ENCODE measurements around the gene TBC1D9B. TPM values are rescaled to one million over a fixed set of nuclear protein-coding genes. Genes with fewer than 3 reads are reported as not detected.
A peak's percentile ranks its signal among the peaks of the same experiment; 100 is the strongest.

Gene TBC1D9B
- total and polyA plus RNA-seq, 3 donors from 2014 or later: 76.1 to 134 (median 122) TPM

- 94 to 96% methylated on average over 7 to 20 of the region's 20 CpGs for WGBS, 2 donors
- Histone ChIP-seq H3K4me1 (peaks cover 17% of the 10 kb centered on the region), H3K36me3 (ENCODE audit: low read depth, missing control alignments) (no peaks in the 10 kb centered on the region)
Observed at GRCh38 chr5:179832039-179832745, 75.5 kb downstream of the TBC1D9B start.

GRCh38 chr5:179830818-179831468 lies 76.8 kb downstream of the TBC1D9B start:
- Histone ChIP-seq H3K4me3 (no peak overlapping the region), H3K27ac (peak overlapping the region; percentile 9 to 24), H3K27me3 (no peaks in the 10 kb centered on the region), H3K36me3 (ENCODE audit: low read depth, missing control alignments) (no peaks in the 10 kb centered on the region), H3K9me3 (no peaks in the 10 kb centered on the region), H3K4me1 (peaks cover 17% of the 10 kb centered on the region)
- TF ChIP-seq CTCF (IDR thresholded peaks at IDR 0.05) (no peak), POLR2A (IDR thresholded peaks at IDR 0.05) (no peak)
- 89 to 94% methylated on average over 7 of the region's 7 CpGs for WGBS, 2 donors
- DNase-seq: no peak
- intact Hi-C loops (cut with DNase I; ENCODE audit: low total_unique reads): no loop called here

More at GRCh38 chr5:179832039-179832745, 75.5 kb downstream of the TBC1D9B start:
- no peaks in the 10 kb centered on the region for H3K27me3 ChIP-seq
- TF ChIP-seq POLR2A (IDR thresholded peaks at IDR 0.05) (no peak), CTCF (IDR thresholded peaks at IDR 0.05) (no peak)
- H3K9me3 ChIP-seq: no peaks in the 10 kb centered on the region
- no peak for DNase-seq
- H3K4me3 ChIP-seq: no peak overlapping the region
- intact Hi-C loops (cut with DNase I; ENCODE audit: low total_unique reads): no loop called here
- peak overlapping the region in 1 of 2 donors; percentile 24 for H3K27ac ChIP-seq

GRCh38 chr5:179829732-179830435 lies 77.8 kb downstream of the TBC1D9B start:
- Histone ChIP-seq H3K27me3 (no peaks in the 10 kb centered on the region), H3K4me1 (peaks cover 17% of the 10 kb centered on the region), H3K4me3 (no peak overlapping the region), H3K36me3 (ENCODE audit: low read depth, missing control alignments) (no peaks in the 10 kb centered on the region), H3K9me3 (no peaks in the 10 kb centered on the region), H3K27ac (no peak overlapping the region)
- DNase-seq: no peak
- TF ChIP-seq POLR2A (IDR thresholded peaks at IDR 0.05): no peak
- TF ChIP-seq CTCF (IDR thresholded peaks at IDR 0.05): no peak
- intact Hi-C loops (cut with DNase I; ENCODE audit: low total_unique reads): no loop called here
- WGBS, 2 donors: 88 to 92% methylated on average over 7 of the region's 7 CpGs

- H3K9me3 ChIP-seq: no peaks in the 10 kb centered on the region
- no peak overlapping the region for H3K27ac ChIP-seq
- TF ChIP-seq CTCF (IDR thresholded peaks at IDR 0.05) (no peak), POLR2A (IDR thresholded peaks at IDR 0.05) (no peak)
- peaks cover 24% of the 10 kb centered on the region for H3K4me1 ChIP-seq
- DNase-seq: no peak
- intact Hi-C loops (cut with DNase I; ENCODE audit: low total_unique reads): no loop called here
- H3K4me3 ChIP-seq: no peak overlapping the region
- no peaks in the 10 kb centered on the region for H3K27me3 ChIP-seq
- H3K36me3 ChIP-seq (ENCODE audit: low read depth, missing control alignments): no peaks in the 10 kb centered on the region
- WGBS, 2 donors: 91 to 92% methylated on average over 3 of the region's 3 CpGs
Observed at GRCh38 chr5:179828756-179829421, 78.8 kb downstream of the TBC1D9B start.
